HL-60 (cell line): ENCODE measurements around the gene ALG12.
"Not testable (repeated sequence)": the region's sequence is repeated elsewhere in the genome, so short reads cannot be mapped to it uniquely, and the experiment has no call there.

Source experiments
- DNase-seq, 2 experiments: peaks; one replicate each; pipeline ENCODE4 v3.0.0-alpha.2; 2010 to 2020; ENCODE audit warnings: low read depth in 1 of 2, low spot score in 1 of 2
- H3K27ac ChIP-seq: fragments of 250-450 bp; sonication (Bioruptor Pico); replicated peaks from 2 replicates; pipeline ENCODE4 v1.5.1; 2020; ENCODE audit warnings: mild to moderate bottlenecking, moderate library complexity
- H3K27me3 ChIP-seq: fragments of 250-450 bp; sonication (Bioruptor Pico); 2 replicates; pipeline ENCODE4 v1.5.1; 2021; ENCODE audit warnings: mild to moderate bottlenecking, moderate library complexity; ENCODE audit not compliant: insufficient read depth, poor library complexity, severe bottlenecking
- H3K4me3 ChIP-seq: replicated peaks from 2 replicates; pipeline ENCODE4 v1.5.1; 2011; ENCODE audit warnings: mild to moderate bottlenecking, control low read depth, low read length; ENCODE audit not compliant: insufficient read depth
- CTCF ChIP-seq: IDR thresholded peaks from one replicate; pipeline ENCODE4 v1.5.1; 2011; ENCODE audit warnings: low read length, control low read depth, inconsistent platforms; ENCODE audit not compliant: insufficient read depth
- GABPA ChIP-seq: IDR thresholded peaks from 2 replicates; pipeline ENCODE4 v1.6.1; 2012; ENCODE audit warnings: low read depth
- POLR2AphosphoS5 ChIP-seq: IDR thresholded peaks from 2 replicates; pipeline ENCODE4 v1.6.1; 2012; ENCODE audit warnings: low read depth
- REST ChIP-seq: IDR thresholded peaks from 2 replicates; pipeline ENCODE4 v1.6.1; 2012; ENCODE audit warnings: low read depth; ENCODE audit not compliant: insufficient replicate concordance
- SPI1 ChIP-seq: IDR thresholded peaks from 2 replicates; pipeline ENCODE4 v1.6.1; 2012; ENCODE audit warnings: low read depth, mild to moderate bottlenecking, borderline replicate concordance

Gene ALG12

GRCh38 chr22:49853981-49854831, 64.0 kb downstream of the ALG12 start:
- DNase-seq: peak in 1 of 2 experiments; percentile 45
- peak overlapping the region; percentile 85 for H3K27ac ChIP-seq
- no peak for TF ChIP-seq SPI1
- no peak for TF ChIP-seq CTCF
- TF ChIP-seq GABPA: no peak
- no peak for TF ChIP-seq REST
- no peak for TF ChIP-seq POLR2AphosphoS5
- H3K27me3 ChIP-seq: no peaks in the 10 kb centered on the region
- H3K4me3 ChIP-seq: peak overlapping the region; percentile 79

- TF ChIP-seq POLR2AphosphoS5 (peak; percentile 77), CTCF (no peak), REST (peak; percentile 10)
- no peaks in the 10 kb centered on the region for H3K27me3 ChIP-seq
- H3K4me3 ChIP-seq: peak within 1 kb of the TSS; percentile 79
- DNase-seq: peak; percentile 95 to 98
- peak within 1 kb of the TSS; percentile 99 for H3K27ac ChIP-seq
Measured at GRCh38 chr22:49852898-49853894, 65.0 kb downstream of the ALG12 start, which contains the start of gene ZBED4. TSS of gene ZBED4 (plus strand) at chr22:49853844. CDS start at chr22:49883663, 29,819 bp downstream.

GRCh38 chr22:49852568-49852897, 65.7 kb downstream of the ALG12 start:
- Histone ChIP-seq H3K4me3 (peak overlapping the region; percentile 36), H3K27ac (peak overlapping the region; percentile 99)
- H3K27me3 ChIP-seq, DNase-seq: not testable (repeated sequence)
